Measurements from ENCODE around the gene CCNA2. TPM values are rescaled to one million over a fixed set of nuclear protein-coding genes. Genes with fewer than 3 reads are reported as not detected.

The CCNA2 gene
- total RNA-seq, 4 donors from 2014 or later: 1.0 to 1.5 (median 1.3) TPM

- intact Hi-C loops (cut with DNase I): no loop called here
- H3K27me3 ChIP-seq: no peaks in the 10 kb centered on the region
Measured at GRCh38 chr4:121788896-121789295, 34.8 kb downstream of the CCNA2 start.

GRCh38 chr4:121786221-121786620 lies 37.5 kb downstream of the CCNA2 start:
- intact Hi-C loops (cut with DNase I): no loop called here
- no peak overlapping the region for H3K4me3 ChIP-seq (replicated peaks in 1 of 3)
- no peak for DNase-seq
- TF ChIP-seq CTCF (IDR thresholded peaks at IDR 0.05): no peak
- no peak for TF ChIP-seq POLR2A (IDR thresholded peaks at IDR 0.05)
- no peaks in the 10 kb centered on the region for H3K9me3 ChIP-seq
- H3K4me1 ChIP-seq: no peaks in the 10 kb centered on the region
- H3K27ac ChIP-seq: no peak overlapping the region
- no peaks in the 10 kb centered on the region for H3K27me3 ChIP-seq
- no peaks in the 10 kb centered on the region for H3K36me3 ChIP-seq
- 89 to 91% methylated on average over 2 of the region's 2 CpGs for WGBS, 2 donors

More at GRCh38 chr4:121788896-121789295, 34.8 kb downstream of the CCNA2 start:
- TF ChIP-seq CTCF (IDR thresholded peaks at IDR 0.05): no peak
- no peak for TF ChIP-seq POLR2A (IDR thresholded peaks at IDR 0.05)
- no peak for DNase-seq
- Histone ChIP-seq H3K4me3 (replicated peaks in 1 of 3) (no peak overlapping the region), H3K36me3 (no peaks in the 10 kb centered on the region), H3K9me3 (no peaks in the 10 kb centered on the region), H3K4me1 (no peaks in the 10 kb centered on the region), H3K27ac (no peak overlapping the region)
- 86 to 89% methylated on average over 2 of the region's 2 CpGs for WGBS, 2 donors

- Histone ChIP-seq H3K27ac (no peak overlapping the region), H3K4me1 (no peaks in the 10 kb centered on the region), H3K4me3 (replicated peaks in 1 of 3) (no peak overlapping the region), H3K9me3 (no peaks in the 10 kb centered on the region), H3K27me3 (no peaks in the 10 kb centered on the region), H3K36me3 (no peaks in the 10 kb centered on the region)
- intact Hi-C loops (cut with DNase I): no loop called here
- WGBS, 2 donors: 76 to 82% methylated on average over 4 of the region's 4 CpGs
- TF ChIP-seq CTCF (IDR thresholded peaks at IDR 0.05) (no peak), POLR2A (IDR thresholded peaks at IDR 0.05) (no peak)
- DNase-seq: no peak
Measured at GRCh38 chr4:121785479-121785878, 38.2 kb downstream of the CCNA2 start.

- WGBS, 2 donors: 26 to 29% methylated on average over 2 of the region's 2 CpGs
- H3K27ac ChIP-seq: no peak overlapping the region
- intact Hi-C loops (cut with DNase I): no loop called here
- no peak for DNase-seq
- H3K9me3 ChIP-seq: no peaks in the 10 kb centered on the region
- no peaks in the 10 kb centered on the region for H3K27me3 ChIP-seq
- H3K4me3 ChIP-seq (replicated peaks in 1 of 3): no peak overlapping the region
- TF ChIP-seq CTCF (IDR thresholded peaks at IDR 0.05): no peak
- no peak for TF ChIP-seq POLR2A (IDR thresholded peaks at IDR 0.05)
- no peaks in the 10 kb centered on the region for H3K36me3 ChIP-seq
- no peaks in the 10 kb centered on the region for H3K4me1 ChIP-seq
Measured at GRCh38 chr4:121784975-121785374, 38.7 kb downstream of the CCNA2 start.

GRCh38 chr4:121784401-121784800 lies 39.3 kb downstream of the CCNA2 start:
- Histone ChIP-seq H3K9me3 (no peaks in the 10 kb centered on the region), H3K27me3 (no peaks in the 10 kb centered on the region), H3K27ac (no peak overlapping the region), H3K4me3 (replicated peaks in 1 of 3) (no peak overlapping the region), H3K36me3 (no peaks in the 10 kb centered on the region), H3K4me1 (no peaks in the 10 kb centered on the region)
- 46 to 98% methylated on average over 1 of the region's 1 CpG for WGBS, 2 donors
- TF ChIP-seq POLR2A (IDR thresholded peaks at IDR 0.05): no peak
- no peak for TF ChIP-seq CTCF (IDR thresholded peaks at IDR 0.05)
- intact Hi-C loops (cut with DNase I): no loop called here
- no peak for DNase-seq
